ENCODE measurements around the gene CHRM1.

Gene CHRM1

GRCh38 chr11:62918531-62918930 is 2.6 kb downstream of the CHRM1 start:
- no peak overlapping the region for H3K4me3 ChIP-seq (ENCODE audit: low read depth, low read length)
- ChIA-PET CTCF (interaction anchor here (0.9 to 4.1 kb wide), 4 partner anchors 9 to 104 kb away, joined by 3 to 33 read pairs (median 19); no protein-coding TSS in a partner anchor), POLR2A (no interaction called here)
- H3K36me3 ChIP-seq (ENCODE audit: control insufficient read depth in 2 of 2, insufficient read depth in 1 of 2, low read length in 2 of 2) = no peaks in the 10 kb centered on the region
- no peak for TF ChIP-seq ZNF138 (tag by site-specific recombination; IDR thresholded peaks at IDR 0.05; ENCODE audit: borderline replicate concordance)
- no peak for TF ChIP-seq ZNF560 (tag by site-specific recombination; IDR thresholded peaks at IDR 0.05; ENCODE audit: borderline replicate concordance)
- no peak for TF ChIP-seq OSR2 (tag by site-specific recombination; IDR thresholded peaks at IDR 0.05)
- peak; percentile 8 for TF ChIP-seq ZBTB26 (tag by site-specific recombination; optimal IDR thresholded peaks at IDR 0.05)
- peak; percentile 42; the same call in 1 of the 2 replicates for TF ChIP-seq ZNF398 (tag by site-specific recombination; IDR thresholded peaks at IDR 0.05)
- H3K4me1 ChIP-seq (ENCODE audit: control insufficient read depth, insufficient read depth, low read length) = peaks cover 4% of the 10 kb centered on the region; the same call in 1 of the 2 replicates
- H3K9me3 ChIP-seq (ENCODE audit: control insufficient read depth, insufficient read depth, low read depth, low read length) = no peaks in the 10 kb centered on the region
- no peak overlapping the region for H3K27ac ChIP-seq (ENCODE audit: extremely low read depth, low read depth, low read length)

GRCh38 chr11:62917906-62918502 is 3.2 kb downstream of the CHRM1 start:
- H3K36me3 ChIP-seq (ENCODE audit: control insufficient read depth in 2 of 2, insufficient read depth in 1 of 2, low read length in 2 of 2) = no peaks in the 10 kb centered on the region
- POLR2A ChIA-PET = no interaction called here
- no peak overlapping the region for H3K4me3 ChIP-seq (ENCODE audit: low read depth, low read length)
- H3K27ac ChIP-seq (ENCODE audit: extremely low read depth, low read depth, low read length) = no peak overlapping the region
- H3K9me3 ChIP-seq (ENCODE audit: control insufficient read depth, insufficient read depth, low read depth, low read length) = no peaks in the 10 kb centered on the region
- CTCF ChIA-PET = interaction anchor here (0.5 to 4.1 kb wide), 9 partner anchors 8 to 104 kb away, joined by 3 to 33 read pairs (median 4); no protein-coding TSS in a partner anchor
- TF ChIP-seq ZNF292 (tag by site-specific recombination; IDR thresholded peaks at IDR 0.05; ENCODE audit: borderline replicate concordance, low read depth) (no peak), ZNF664 (tag by site-specific recombination; IDR thresholded peaks at IDR 0.05) (peak; percentile 53)
- peaks cover 4% of the 10 kb centered on the region; the same call in 1 of the 2 replicates for H3K4me1 ChIP-seq (ENCODE audit: control insufficient read depth, insufficient read depth, low read length)

- H3K27ac ChIP-seq (ENCODE audit: extremely low read depth, low read depth, low read length) = no peak overlapping the region
- no peak overlapping the region for H3K4me3 ChIP-seq (ENCODE audit: low read depth, low read length)
- H3K4me1 ChIP-seq (ENCODE audit: control insufficient read depth, insufficient read depth, low read length) = no peaks in the 10 kb centered on the region
- TF ChIP-seq KLF1 (tag by site-specific recombination; IDR thresholded peaks at IDR 0.05) (no peak), ZFP69B (tag by site-specific recombination; IDR thresholded peaks at IDR 0.05) (no peak), GLI4 (tag by site-specific recombination; IDR thresholded peaks at IDR 0.05) (no peak), ZNF335 (tag by site-specific recombination; conservative IDR thresholded peaks at IDR 0.05) (no peak), ZNF510 (tag by site-specific recombination; IDR thresholded peaks at IDR 0.05; ENCODE audit: insufficient replicate concordance) (no peak), ZSCAN30 (tag by site-specific recombination; IDR thresholded peaks at IDR 0.05) (no peak), ZSCAN4 (tag by site-specific recombination; IDR thresholded peaks at IDR 0.05) (no peak), ZNF791 (tag by site-specific recombination; IDR thresholded peaks at IDR 0.05) (no peak), ZNF140 (tag by site-specific recombination; IDR thresholded peaks at IDR 0.05) (no peak), KLF17 (tag by site-specific recombination; IDR thresholded peaks at IDR 0.05) (no peak), ZNF37A (tag by site-specific recombination; IDR thresholded peaks at IDR 0.05) (no peak), SP3 (tag by site-specific recombination; IDR thresholded peaks at IDR 0.05) (no peak), ZNF571 (tag by site-specific recombination; IDR thresholded peaks at IDR 0.05) (no peak), SALL2 (tag by site-specific recombination; IDR thresholded peaks at IDR 0.05; ENCODE audit: borderline replicate concordance) (no peak)
- CTCF ChIA-PET = interaction anchor here (0.6 to 3.0 kb wide), 8 partner anchors 8 to 762 kb away, joined by 3 to 24 read pairs (median 5); no protein-coding TSS in a partner anchor
- POLR2A ChIA-PET = interaction anchor here (0.6 kb wide), 2 partner anchors 22 to 105 kb away, joined by 3 to 4 read pairs; no protein-coding TSS in a partner anchor
- H3K9me3 ChIP-seq (ENCODE audit: control insufficient read depth, insufficient read depth, low read depth, low read length) = no peaks in the 10 kb centered on the region
- no peaks in the 10 kb centered on the region for H3K36me3 ChIP-seq (ENCODE audit: control insufficient read depth in 2 of 2, insufficient read depth in 1 of 2, low read length in 2 of 2)
These were observed 6.7 kb downstream of the CHRM1 start for GRCh38 chr11:62914416-62914815.
